ENCODE measurements around the gene SF3A2.

Gene SF3A2

DNA sequence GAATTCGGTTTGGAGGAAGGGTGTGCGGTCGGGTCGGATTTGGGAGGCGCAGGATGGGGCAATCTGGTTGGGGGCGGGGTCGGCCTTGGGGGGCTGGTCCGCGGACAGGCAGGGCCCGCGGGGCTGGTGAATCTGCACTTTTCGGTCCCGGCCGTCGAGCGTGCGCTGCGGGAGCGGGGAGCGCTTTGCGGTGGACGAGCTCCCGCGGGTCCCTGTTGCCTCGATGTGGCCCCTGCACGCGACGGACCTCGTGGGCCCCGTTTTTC lies 33.5 kb downstream of the SF3A2 start:
- peak overlapping the region; percentile 95 for H3K4me3 ChIP-seq (ENCODE audit: severe bottlenecking)
- H3K36me3 ChIP-seq (ENCODE audit: low read depth): peaks cover 40% of the 10 kb centered on the region
- no peaks in the 10 kb centered on the region for H3K9me3 ChIP-seq (ENCODE audit: severe bottlenecking)
- TF ChIP-seq, protein P1, sequence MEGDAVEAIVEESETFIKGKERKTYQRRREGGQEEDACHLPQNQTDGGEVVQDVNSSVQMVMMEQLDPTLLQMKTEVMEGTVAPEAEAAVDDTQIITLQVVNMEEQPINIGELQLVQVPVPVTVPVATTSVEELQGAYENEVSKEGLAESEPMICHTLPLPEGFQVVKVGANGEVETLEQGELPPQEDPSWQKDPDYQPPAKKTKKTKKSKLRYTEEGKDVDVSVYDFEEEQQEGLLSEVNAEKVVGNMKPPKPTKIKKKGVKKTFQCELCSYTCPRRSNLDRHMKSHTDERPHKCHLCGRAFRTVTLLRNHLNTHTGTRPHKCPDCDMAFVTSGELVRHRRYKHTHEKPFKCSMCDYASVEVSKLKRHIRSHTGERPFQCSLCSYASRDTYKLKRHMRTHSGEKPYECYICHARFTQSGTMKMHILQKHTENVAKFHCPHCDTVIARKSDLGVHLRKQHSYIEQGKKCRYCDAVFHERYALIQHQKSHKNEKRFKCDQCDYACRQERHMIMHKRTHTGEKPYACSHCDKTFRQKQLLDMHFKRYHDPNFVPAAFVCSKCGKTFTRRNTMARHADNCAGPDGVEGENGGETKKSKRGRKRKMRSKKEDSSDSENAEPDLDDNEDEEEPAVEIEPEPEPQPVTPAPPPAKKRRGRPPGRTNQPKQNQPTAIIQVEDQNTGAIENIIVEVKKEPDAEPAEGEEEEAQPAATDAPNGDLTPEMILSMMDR (IDR thresholded peaks at IDR 0.05; ENCODE audit: poor library complexity, severe bottlenecking): no peak
- no peaks in the 10 kb centered on the region for H3K27me3 ChIP-seq (ENCODE audit: insufficient read depth, poor library complexity, severe bottlenecking)
- DNase-seq (ENCODE audit: low spot score) (no peak), ATAC-seq (ENCODE audit: low read depth) (no peak)
- H3K27ac ChIP-seq (ENCODE audit: poor library complexity, severe bottlenecking): peak overlapping the region; percentile 87
- H3K4me1 ChIP-seq (ENCODE audit: insufficient read depth, poor library complexity, severe bottlenecking): peaks cover 8% of the 10 kb centered on the region

GRCh38 chr19:2270423-2271233 lies 34.0 kb downstream of the SF3A2 start:
- H3K36me3 ChIP-seq (ENCODE audit: low read depth): peaks cover 40% of the 10 kb centered on the region
- H3K27ac ChIP-seq (ENCODE audit: poor library complexity, severe bottlenecking): peak overlapping the region; percentile 87
- TF ChIP-seq, protein P1 (IDR thresholded peaks at IDR 0.05; ENCODE audit: poor library complexity, severe bottlenecking): no peak
- peak; percentile 11; the same call in 2 of the 3 replicates for ATAC-seq (ENCODE audit: low read depth)
- peak overlapping the region; percentile 95 for H3K4me3 ChIP-seq (ENCODE audit: severe bottlenecking)
- no peaks in the 10 kb centered on the region for H3K27me3 ChIP-seq (ENCODE audit: insufficient read depth, poor library complexity, severe bottlenecking)
- no peaks in the 10 kb centered on the region for H3K9me3 ChIP-seq (ENCODE audit: severe bottlenecking)
- peaks cover 8% of the 10 kb centered on the region for H3K4me1 ChIP-seq (ENCODE audit: insufficient read depth, poor library complexity, severe bottlenecking)
- DNase-seq (ENCODE audit: low spot score): peak; percentile 70

DNA sequence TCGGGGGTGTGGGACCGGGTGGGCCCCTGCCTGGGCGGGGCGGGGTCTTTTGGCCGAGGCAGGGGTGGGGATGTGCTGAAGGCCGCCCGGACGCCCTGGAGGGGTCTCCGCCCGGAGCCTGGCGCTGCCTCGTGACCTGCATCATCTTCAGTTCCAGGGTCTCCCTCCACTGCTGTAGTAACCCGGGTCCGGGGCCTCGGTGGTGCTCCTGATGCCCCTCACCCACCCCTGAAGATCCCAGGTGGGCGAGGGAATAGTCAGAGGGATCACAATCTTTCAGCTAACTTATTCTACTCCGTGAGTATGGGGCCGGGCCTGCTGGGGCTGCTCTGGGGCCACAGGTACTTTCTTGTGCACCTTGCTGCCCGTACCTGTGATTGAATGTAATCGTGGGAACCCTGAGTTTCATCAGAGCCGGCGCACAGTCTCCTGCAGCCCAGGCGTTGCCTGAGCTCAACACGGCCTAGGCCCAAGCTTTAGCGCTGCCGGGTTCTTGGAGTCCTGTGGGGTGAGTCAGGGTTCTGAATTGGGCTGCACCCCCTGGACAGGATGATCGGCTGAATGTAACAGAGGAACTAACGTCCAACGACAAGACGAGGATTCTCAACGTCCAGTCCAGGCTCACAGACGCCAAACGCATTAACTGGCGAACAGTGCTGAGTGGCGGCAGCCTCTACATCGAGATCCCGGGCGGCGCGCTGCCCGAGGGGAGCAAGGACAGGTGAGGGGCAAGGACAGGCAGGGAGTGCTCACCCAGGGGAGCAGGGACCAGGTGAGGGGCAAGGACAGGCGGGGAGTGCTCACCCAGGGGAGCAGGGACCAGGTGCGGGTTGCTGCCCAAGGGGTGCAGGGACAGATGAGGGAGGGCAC lies 34.8 kb downstream of the SF3A2 start:
- Histone ChIP-seq H3K9me3 (ENCODE audit: severe bottlenecking) (no peaks in the 10 kb centered on the region), H3K36me3 (ENCODE audit: low read depth) (peaks cover 40% of the 10 kb centered on the region), H3K27ac (ENCODE audit: poor library complexity, severe bottlenecking) (peak overlapping the region; percentile 87), H3K4me3 (ENCODE audit: severe bottlenecking) (peak overlapping the region; percentile 95), H3K4me1 (ENCODE audit: insufficient read depth, poor library complexity, severe bottlenecking) (peaks cover 8% of the 10 kb centered on the region), H3K27me3 (ENCODE audit: insufficient read depth, poor library complexity, severe bottlenecking) (no peaks in the 10 kb centered on the region)
- ATAC-seq (ENCODE audit: low read depth): peak; percentile 40; the same call in 2 of the 3 replicates
- TF ChIP-seq, protein P1 (IDR thresholded peaks at IDR 0.05; ENCODE audit: poor library complexity, severe bottlenecking): no peak
- peak; percentile 61 for DNase-seq (ENCODE audit: low spot score)

DNA sequence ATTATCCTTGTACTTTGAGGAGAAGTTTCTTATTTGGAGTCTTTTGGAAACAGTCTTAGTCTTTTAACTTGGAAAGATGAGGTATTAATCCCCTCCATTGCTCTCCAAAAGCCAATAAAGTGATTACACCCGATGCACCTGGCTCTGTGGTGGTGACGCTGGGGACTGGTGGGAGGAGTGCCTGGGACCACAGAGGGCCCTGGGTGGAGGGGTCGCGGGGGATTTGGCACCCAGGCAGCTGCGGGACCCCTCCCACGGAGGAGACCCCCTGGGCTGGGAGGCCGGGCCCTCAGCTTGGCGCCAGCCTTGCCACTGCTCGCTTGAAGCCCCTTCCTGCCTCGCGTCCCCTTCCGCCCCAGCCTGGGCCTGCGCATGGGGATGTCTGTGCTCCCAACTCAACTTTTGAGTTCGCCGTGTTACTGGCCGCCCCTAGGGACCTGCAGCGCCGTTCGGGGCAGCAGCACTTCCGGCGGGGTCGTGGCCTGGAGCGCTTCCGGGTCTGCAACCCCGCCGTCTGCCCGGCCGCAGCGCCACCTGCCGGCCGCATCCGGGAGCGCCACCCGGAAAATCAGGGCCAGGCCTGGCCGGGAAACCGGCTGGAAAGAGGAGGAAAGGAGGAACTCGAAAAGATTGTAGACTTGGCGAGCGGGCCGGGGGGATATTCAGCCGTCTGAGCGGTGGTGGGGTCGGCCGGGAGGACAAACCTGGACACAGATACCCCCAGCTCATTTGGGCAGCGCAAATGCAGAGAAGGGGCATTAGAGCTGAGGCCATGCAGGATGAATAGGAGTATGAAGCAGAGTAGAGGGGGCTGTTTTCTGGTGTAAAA lies 36.9 kb downstream of the SF3A2 start:
- Histone ChIP-seq H3K27ac (ENCODE audit: poor library complexity, severe bottlenecking) (peak overlapping the region; percentile 87), H3K36me3 (ENCODE audit: low read depth) (peaks cover 40% of the 10 kb centered on the region), H3K4me3 (ENCODE audit: severe bottlenecking) (no peak overlapping the region), H3K4me1 (ENCODE audit: insufficient read depth, poor library complexity, severe bottlenecking) (peaks cover 5% of the 10 kb centered on the region), H3K9me3 (ENCODE audit: severe bottlenecking) (no peaks in the 10 kb centered on the region), H3K27me3 (ENCODE audit: insufficient read depth, poor library complexity, severe bottlenecking) (no peaks in the 10 kb centered on the region)
- TF ChIP-seq, protein P1 (IDR thresholded peaks at IDR 0.05; ENCODE audit: poor library complexity, severe bottlenecking): peak; percentile 92
- DNase-seq (ENCODE audit: low spot score): peak; percentile 77
- peak; percentile 45; the same call in 2 of the 3 replicates for ATAC-seq (ENCODE audit: low read depth)

Measured in RWPE2 (cell line).